ENCODE data around the gene BIN1. TPM values are rescaled to one million over a fixed set of nuclear protein-coding genes. Genes with fewer than 3 reads are reported as not detected.

BIN1 gene
- total RNA-seq, 1 experiment from 2014 or later = 31.8 TPM

DNA sequence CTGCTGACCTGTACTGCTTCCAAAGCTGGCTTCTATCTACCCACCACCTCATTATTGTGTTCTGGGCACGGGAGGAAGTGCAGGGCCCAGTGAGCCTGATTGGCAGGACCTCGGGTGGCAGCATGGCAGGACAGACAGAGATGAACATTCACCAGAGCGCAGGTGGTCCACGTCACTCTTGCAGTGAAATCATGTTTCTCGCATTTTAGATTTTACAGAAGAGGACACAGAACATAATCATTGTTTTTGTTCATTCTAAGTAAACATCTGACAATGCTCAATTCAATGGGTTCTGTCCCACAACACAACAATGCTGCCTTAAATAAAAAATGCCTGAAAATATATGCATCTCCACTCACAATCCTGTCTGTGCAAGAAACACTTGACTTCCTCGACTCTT is 11.5 kb upstream of the BIN1 start:
- no peak overlapping the region for H3K9ac ChIP-seq (ENCODE audit: low read length)
- no peak overlapping the region for H3K27ac ChIP-seq (ENCODE audit: low read depth, low read length)
- intact Hi-C loops (cut with micrococcal nuclease) = no loop called here
- TF ChIP-seq SIN3A (IDR thresholded peaks at IDR 0.05; ENCODE audit: low read depth) (no peak), EGR1 (IDR thresholded peaks at IDR 0.05; ENCODE audit: low read depth) (no peak), ZNF274 (IDR thresholded peaks at IDR 0.05; ENCODE audit: low read depth, low read length) (no peak), ZFX (IDR thresholded peaks at IDR 0.05) (no peak), RAD21 (IDR thresholded peaks at IDR 0.05; ENCODE audit: low read depth) (no peak), ELF1 (IDR thresholded peaks at IDR 0.05; ENCODE audit: borderline replicate concordance, low read depth) (no peak), EZH2 (IDR thresholded peaks at IDR 0.05) (no peak)
- H3K27me3 ChIP-seq (ENCODE audit: insufficient read depth, low read length) = no peaks in the 10 kb centered on the region; the same call in 1 of the 2 replicates
- ChIA-PET CTCF (no interaction called here), POLR2A (no interaction called here), RAD21 (ENCODE audit: low non-redundant PET in 1 of 2, low total read pairs in 2 of 2, uncharacterized antibody in 2 of 2, unreplicated experiment in 2 of 2) (no interaction called here)
- no TSS peak for BruUV-seq (replicated peaks)
- no peaks in the 10 kb centered on the region for H3K79me2 ChIP-seq (ENCODE audit: insufficient read depth, low read length)
- ATAC-seq (no peak), DNase-seq (ENCODE audit: low read depth, low spot score) (no peak)
- no peaks in the 10 kb centered on the region for H3K9me3 ChIP-seq (ENCODE audit: control insufficient read depth in 1 of 2, insufficient read depth in 1 of 2, low read depth in 1 of 2, low read length in 2 of 2)
- no peaks in the 10 kb centered on the region for H3K9me2 ChIP-seq (ENCODE audit: insufficient read depth)
- H3K36me3 ChIP-seq (ENCODE audit: control insufficient read depth in 1 of 2, insufficient read depth in 2 of 2, low read length in 2 of 2) = no peaks in the 10 kb centered on the region
- no peaks in the 10 kb centered on the region for H3K4me1 ChIP-seq (ENCODE audit: control insufficient read depth in 1 of 2, insufficient read depth in 2 of 2, low read length in 2 of 2)
- no peaks in the 10 kb centered on the region for H4K20me1 ChIP-seq (ENCODE audit: insufficient read depth)
- H3K4me3 ChIP-seq (replicated peaks in 1 of 2; ENCODE audit: low read depth in 1 of 2, low read length in 2 of 2) = no peak overlapping the region
- H2AFZ ChIP-seq (ENCODE audit: low read depth, low read length, poor library complexity, severe bottlenecking) = no peak overlapping the region
- no peak overlapping the region for H3K4me2 ChIP-seq (ENCODE audit: low read length)

DNA sequence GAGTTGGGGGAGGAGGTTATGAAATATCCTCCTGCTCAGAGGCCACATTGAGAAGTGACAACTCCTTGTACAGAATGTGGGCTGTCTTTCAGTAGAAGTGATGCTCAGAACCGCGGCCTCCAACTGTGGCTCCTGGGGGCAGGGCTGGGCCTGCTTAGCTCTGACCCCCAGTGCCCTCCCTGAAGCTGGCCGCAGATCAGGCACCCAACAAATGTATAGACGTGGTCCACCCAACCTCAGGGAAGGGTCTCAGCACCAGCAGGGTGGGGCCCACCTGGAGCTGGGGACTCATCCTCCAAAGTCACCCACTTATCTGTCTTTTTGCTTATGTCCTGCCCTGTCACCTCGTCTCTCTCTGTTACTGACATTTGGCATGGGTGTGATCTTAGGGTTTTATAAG is 11.1 kb upstream of the BIN1 start:
- Histone ChIP-seq H3K27me3 (ENCODE audit: insufficient read depth, low read length) (no peaks in the 10 kb centered on the region; the same call in 1 of the 2 replicates), H2AFZ (ENCODE audit: low read depth, low read length, poor library complexity, severe bottlenecking) (no peak overlapping the region), H4K20me1 (ENCODE audit: insufficient read depth) (no peaks in the 10 kb centered on the region), H3K9me3 (ENCODE audit: control insufficient read depth in 1 of 2, insufficient read depth in 1 of 2, low read depth in 1 of 2, low read length in 2 of 2) (no peaks in the 10 kb centered on the region), H3K4me1 (ENCODE audit: control insufficient read depth in 1 of 2, insufficient read depth in 2 of 2, low read length in 2 of 2) (no peaks in the 10 kb centered on the region), H3K9ac (ENCODE audit: low read length) (no peak overlapping the region), H3K4me2 (ENCODE audit: low read length) (no peak overlapping the region), H3K9me2 (ENCODE audit: insufficient read depth) (no peaks in the 10 kb centered on the region), H3K79me2 (ENCODE audit: insufficient read depth, low read length) (no peaks in the 10 kb centered on the region), H3K27ac (ENCODE audit: low read depth, low read length) (no peak overlapping the region), H3K36me3 (ENCODE audit: control insufficient read depth in 1 of 2, insufficient read depth in 2 of 2, low read length in 2 of 2) (no peaks in the 10 kb centered on the region), H3K4me3 (replicated peaks in 1 of 2; ENCODE audit: low read depth in 1 of 2, low read length in 2 of 2) (no peak overlapping the region)
- POLR2A ChIA-PET = no interaction called here
- no peak for TF ChIP-seq ELF1 (IDR thresholded peaks at IDR 0.05; ENCODE audit: borderline replicate concordance, low read depth)
- TF ChIP-seq SP1 (IDR thresholded peaks at IDR 0.05; ENCODE audit: low read depth) = no peak
- TF ChIP-seq, protein P1, sequence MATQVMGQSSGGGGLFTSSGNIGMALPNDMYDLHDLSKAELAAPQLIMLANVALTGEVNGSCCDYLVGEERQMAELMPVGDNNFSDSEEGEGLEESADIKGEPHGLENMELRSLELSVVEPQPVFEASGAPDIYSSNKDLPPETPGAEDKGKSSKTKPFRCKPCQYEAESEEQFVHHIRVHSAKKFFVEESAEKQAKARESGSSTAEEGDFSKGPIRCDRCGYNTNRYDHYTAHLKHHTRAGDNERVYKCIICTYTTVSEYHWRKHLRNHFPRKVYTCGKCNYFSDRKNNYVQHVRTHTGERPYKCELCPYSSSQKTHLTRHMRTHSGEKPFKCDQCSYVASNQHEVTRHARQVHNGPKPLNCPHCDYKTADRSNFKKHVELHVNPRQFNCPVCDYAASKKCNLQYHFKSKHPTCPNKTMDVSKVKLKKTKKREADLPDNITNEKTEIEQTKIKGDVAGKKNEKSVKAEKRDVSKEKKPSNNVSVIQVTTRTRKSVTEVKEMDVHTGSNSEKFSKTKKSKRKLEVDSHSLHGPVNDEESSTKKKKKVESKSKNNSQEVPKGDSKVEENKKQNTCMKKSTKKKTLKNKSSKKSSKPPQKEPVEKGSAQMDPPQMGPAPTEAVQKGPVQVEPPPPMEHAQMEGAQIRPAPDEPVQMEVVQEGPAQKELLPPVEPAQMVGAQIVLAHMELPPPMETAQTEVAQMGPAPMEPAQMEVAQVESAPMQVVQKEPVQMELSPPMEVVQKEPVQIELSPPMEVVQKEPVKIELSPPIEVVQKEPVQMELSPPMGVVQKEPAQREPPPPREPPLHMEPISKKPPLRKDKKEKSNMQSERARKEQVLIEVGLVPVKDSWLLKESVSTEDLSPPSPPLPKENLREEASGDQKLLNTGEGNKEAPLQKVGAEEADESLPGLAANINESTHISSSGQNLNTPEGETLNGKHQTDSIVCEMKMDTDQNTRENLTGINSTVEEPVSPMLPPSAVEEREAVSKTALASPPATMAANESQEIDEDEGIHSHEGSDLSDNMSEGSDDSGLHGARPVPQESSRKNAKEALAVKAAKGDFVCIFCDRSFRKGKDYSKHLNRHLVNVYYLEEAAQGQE (IDR thresholded peaks at IDR 0.05; ENCODE audit: low read depth) = no peak
- TF ChIP-seq RAD21 (IDR thresholded peaks at IDR 0.05; ENCODE audit: low read depth) = no peak
- TF ChIP-seq TCF7L2 (IDR thresholded peaks at IDR 0.05; ENCODE audit: borderline replicate concordance, extremely low read depth, insufficient read depth, insufficient read length) = no peak
- TF ChIP-seq FOSL1 (IDR thresholded peaks at IDR 0.05; ENCODE audit: low read depth) = no peak
- no peak for TF ChIP-seq CBX3 (IDR thresholded peaks at IDR 0.05; ENCODE audit: low read depth)
- TF ChIP-seq EZH2phosphoT487 (IDR thresholded peaks at IDR 0.05; ENCODE audit: borderline replicate concordance) = no peak
- TF ChIP-seq POLR2A (IDR thresholded peaks at IDR 0.05; ENCODE audit: borderline replicate concordance, extremely low read depth, insufficient read depth, insufficient read length) = no peak
- TF ChIP-seq, protein P2, sequence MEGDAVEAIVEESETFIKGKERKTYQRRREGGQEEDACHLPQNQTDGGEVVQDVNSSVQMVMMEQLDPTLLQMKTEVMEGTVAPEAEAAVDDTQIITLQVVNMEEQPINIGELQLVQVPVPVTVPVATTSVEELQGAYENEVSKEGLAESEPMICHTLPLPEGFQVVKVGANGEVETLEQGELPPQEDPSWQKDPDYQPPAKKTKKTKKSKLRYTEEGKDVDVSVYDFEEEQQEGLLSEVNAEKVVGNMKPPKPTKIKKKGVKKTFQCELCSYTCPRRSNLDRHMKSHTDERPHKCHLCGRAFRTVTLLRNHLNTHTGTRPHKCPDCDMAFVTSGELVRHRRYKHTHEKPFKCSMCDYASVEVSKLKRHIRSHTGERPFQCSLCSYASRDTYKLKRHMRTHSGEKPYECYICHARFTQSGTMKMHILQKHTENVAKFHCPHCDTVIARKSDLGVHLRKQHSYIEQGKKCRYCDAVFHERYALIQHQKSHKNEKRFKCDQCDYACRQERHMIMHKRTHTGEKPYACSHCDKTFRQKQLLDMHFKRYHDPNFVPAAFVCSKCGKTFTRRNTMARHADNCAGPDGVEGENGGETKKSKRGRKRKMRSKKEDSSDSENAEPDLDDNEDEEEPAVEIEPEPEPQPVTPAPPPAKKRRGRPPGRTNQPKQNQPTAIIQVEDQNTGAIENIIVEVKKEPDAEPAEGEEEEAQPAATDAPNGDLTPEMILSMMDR (IDR thresholded peaks at IDR 0.05 in 2 of 3, conservative IDR thresholded peaks at IDR 0.05 in 1 of 3; ENCODE audit: borderline replicate concordance in 1 of 3, insufficient read depth in 1 of 3, low read depth in 2 of 3, low read length in 2 of 3) = no peak
- no peak for TF ChIP-seq ZNF274 (IDR thresholded peaks at IDR 0.05; ENCODE audit: low read depth, low read length)
- DNase-seq (ENCODE audit: low read depth, low spot score) (no peak), ATAC-seq (no peak)
- RAD21 ChIA-PET (ENCODE audit: low non-redundant PET in 1 of 2, low total read pairs in 2 of 2, uncharacterized antibody in 2 of 2, unreplicated experiment in 2 of 2) = no interaction called here
- no TSS peak for BruUV-seq (replicated peaks)
- CTCF ChIA-PET = no interaction called here
- intact Hi-C loops (cut with micrococcal nuclease) = no loop called here
